Adrenal gland (tissue), 5 donors: ENCODE measurements around the gene FZR1.

Experiments
- CTCF ChIP-seq, 6 experiments: fragments of 450-650 bp in 4 of 6; fragments of 200-600 bp in 2 of 6; sonication (generic) in 1 of 6; IDR thresholded peaks; 1 replicate in 5 of 6; 2 replicates in 1 of 6; pipeline versions ENCODE4 v1.5.1 to v1.8.0; 2016 to 2021; ENCODE audit warnings: antibody characterized with exemption in 6 of 6, mild to moderate bottlenecking in 2 of 6, moderate library complexity in 1 of 6
- POLR2A ChIP-seq, 2 donors: fragments of 450-650 bp; IDR thresholded peaks; one replicate each; pipeline ENCODE4 v1.6.1; 2017; ENCODE audit warnings: antibody characterized with exemption in 2 of 2, mild to moderate bottlenecking in 2 of 2, moderate library complexity in 1 of 2
- donor health status: DM: no; HTN: no; CAD: no.

DNA sequence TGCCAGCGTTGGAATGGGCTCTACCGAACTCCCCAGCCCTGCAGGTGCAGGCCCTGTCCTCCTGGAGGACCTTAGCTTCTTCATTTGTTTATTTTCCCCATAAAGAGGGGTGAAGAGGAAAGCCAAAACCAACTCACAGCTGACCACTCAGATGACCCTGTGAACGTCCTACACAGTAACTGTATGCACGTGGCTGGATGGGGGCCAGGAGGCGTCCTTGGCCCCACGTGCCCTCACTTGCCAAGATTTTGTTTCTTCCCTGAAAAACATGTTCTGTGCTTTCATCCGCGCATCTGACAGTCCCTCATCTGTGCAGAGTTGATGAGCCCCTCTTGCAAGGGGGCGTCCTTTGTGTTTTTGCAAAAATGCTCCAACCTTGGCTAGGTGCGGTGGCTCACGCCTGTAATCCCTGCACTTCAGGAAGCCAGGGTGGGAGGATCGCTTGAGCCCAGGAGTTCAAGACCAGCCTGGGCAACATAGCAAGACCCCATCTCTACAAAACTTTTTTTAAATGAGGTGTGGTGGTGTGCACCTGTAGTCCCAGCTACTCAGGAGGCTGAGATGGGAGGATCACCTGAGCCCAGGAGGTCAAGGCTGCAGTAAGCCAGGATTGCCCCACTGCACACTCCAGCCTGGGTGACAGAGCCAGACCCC, 27.6 kb downstream of the FZR1 start:
- no peak for TF ChIP-seq CTCF (IDR thresholded peaks at IDR 0.05)
- TF ChIP-seq POLR2A (IDR thresholded peaks at IDR 0.05) = no peak
